NB4 (cell line): ENCODE results near the gene RAE1.

ENCODE experiments used
- POLR2A ChIP-seq: IDR thresholded peaks from 2 replicates; pipeline ENCODE4 v1.6.1; 2011; ENCODE audit warnings: mild to moderate bottlenecking; ENCODE audit not compliant: insufficient read length; ENCODE audit errors: extremely low read depth
- TF ChIP-seq, protein P1 (sequence below): IDR thresholded peaks from one replicate; pipeline ENCODE4 v1.5.1; 2012; ENCODE audit warnings: low read depth, low read length
- TF ChIP-seq, protein P2 (sequence below): IDR thresholded peaks from 2 replicates; pipeline ENCODE4 v1.6.1; 2011; ENCODE audit warnings: low read depth, low read length

- TF ChIP-seq, protein P1, sequence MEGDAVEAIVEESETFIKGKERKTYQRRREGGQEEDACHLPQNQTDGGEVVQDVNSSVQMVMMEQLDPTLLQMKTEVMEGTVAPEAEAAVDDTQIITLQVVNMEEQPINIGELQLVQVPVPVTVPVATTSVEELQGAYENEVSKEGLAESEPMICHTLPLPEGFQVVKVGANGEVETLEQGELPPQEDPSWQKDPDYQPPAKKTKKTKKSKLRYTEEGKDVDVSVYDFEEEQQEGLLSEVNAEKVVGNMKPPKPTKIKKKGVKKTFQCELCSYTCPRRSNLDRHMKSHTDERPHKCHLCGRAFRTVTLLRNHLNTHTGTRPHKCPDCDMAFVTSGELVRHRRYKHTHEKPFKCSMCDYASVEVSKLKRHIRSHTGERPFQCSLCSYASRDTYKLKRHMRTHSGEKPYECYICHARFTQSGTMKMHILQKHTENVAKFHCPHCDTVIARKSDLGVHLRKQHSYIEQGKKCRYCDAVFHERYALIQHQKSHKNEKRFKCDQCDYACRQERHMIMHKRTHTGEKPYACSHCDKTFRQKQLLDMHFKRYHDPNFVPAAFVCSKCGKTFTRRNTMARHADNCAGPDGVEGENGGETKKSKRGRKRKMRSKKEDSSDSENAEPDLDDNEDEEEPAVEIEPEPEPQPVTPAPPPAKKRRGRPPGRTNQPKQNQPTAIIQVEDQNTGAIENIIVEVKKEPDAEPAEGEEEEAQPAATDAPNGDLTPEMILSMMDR: no peak
- TF ChIP-seq POLR2A: no peak
- TF ChIP-seq, protein P2, sequence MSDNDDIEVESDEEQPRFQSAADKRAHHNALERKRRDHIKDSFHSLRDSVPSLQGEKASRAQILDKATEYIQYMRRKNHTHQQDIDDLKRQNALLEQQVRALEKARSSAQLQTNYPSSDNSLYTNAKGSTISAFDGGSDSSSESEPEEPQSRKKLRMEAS: no peak
Observed at GRCh38 chr20:57386762-57387161, 35.7 kb downstream of the RAE1 start.
